Stomach (tissue), 4 donors: ENCODE measurements around the gene SOCS1.

ENCODE experiments used
- POLR2AphosphoS5 ChIP-seq, 3 donors: sonication (generic); formaldehyde crosslinking; IDR thresholded peaks; one replicate each; pipeline ENCODE4 v1.6.1; 2016; ENCODE audit warnings: antibody characterized with exemption in 3 of 3
- TF ChIP-seq, protein P1 (sequence below), 7 experiments: fragments of 450-650 bp in 4 of 7; fragments of 200-600 bp in 3 of 7; sonication (generic) in 3 of 7; IDR thresholded peaks; one replicate each; pipeline ENCODE4 v1.5.1; 2016 to 2019; ENCODE audit warnings: antibody characterized with exemption in 7 of 7, control low read depth in 2 of 7, mild to moderate bottlenecking in 1 of 7

DNA sequence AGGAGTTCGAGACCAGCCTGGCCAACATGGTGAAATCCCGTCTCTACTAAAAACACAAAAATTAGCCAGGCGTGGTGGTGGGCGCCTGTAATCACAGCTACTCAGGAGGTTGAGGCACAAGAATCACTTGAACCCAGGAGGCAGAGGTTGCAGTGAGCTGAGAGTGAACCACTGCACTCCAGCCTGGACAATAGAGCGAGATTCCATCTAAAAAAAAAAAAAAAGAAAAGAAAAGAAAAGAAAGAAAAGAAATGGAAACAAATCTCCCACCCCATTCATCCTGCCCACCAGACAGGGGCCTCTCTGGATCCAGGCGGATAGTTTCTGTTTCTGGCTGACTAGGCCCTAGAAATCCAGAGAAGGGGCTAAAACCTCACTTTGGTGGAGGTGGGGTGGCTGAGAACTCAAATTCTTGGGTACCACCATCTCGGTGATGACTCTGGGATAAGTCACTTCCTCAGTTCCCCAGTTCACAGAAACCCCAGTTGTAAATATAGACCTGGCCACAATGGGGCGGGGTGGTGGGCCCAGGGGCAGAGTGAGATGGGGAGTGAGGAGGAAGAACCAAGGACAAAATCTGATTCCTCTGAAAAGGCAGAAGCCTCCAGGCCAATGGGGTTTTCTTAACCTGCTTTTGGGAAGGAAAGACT is 22.2 kb downstream of the SOCS1 start:
- no peak for TF ChIP-seq POLR2AphosphoS5 (IDR thresholded peaks at IDR 0.05)
- TF ChIP-seq, protein P1, sequence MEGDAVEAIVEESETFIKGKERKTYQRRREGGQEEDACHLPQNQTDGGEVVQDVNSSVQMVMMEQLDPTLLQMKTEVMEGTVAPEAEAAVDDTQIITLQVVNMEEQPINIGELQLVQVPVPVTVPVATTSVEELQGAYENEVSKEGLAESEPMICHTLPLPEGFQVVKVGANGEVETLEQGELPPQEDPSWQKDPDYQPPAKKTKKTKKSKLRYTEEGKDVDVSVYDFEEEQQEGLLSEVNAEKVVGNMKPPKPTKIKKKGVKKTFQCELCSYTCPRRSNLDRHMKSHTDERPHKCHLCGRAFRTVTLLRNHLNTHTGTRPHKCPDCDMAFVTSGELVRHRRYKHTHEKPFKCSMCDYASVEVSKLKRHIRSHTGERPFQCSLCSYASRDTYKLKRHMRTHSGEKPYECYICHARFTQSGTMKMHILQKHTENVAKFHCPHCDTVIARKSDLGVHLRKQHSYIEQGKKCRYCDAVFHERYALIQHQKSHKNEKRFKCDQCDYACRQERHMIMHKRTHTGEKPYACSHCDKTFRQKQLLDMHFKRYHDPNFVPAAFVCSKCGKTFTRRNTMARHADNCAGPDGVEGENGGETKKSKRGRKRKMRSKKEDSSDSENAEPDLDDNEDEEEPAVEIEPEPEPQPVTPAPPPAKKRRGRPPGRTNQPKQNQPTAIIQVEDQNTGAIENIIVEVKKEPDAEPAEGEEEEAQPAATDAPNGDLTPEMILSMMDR (IDR thresholded peaks at IDR 0.05): no peak
